GM19023 (cell line): Measurements from ENCODE around the gene TMPRSS11E.
"Not testable (repeated sequence)": the region's sequence is repeated elsewhere in the genome, so short reads cannot be mapped to it uniquely, and the experiment has no call there.

ENCODE experiments used
- ATAC-seq: cut with Tn5 transposase; IDR thresholded peaks from one replicate; pipeline ENCODE4 v1.9.1; 2021; ENCODE audit warnings: mild to moderate bottlenecking, moderate library complexity; ENCODE audit not compliant: unreplicated experiment

The TMPRSS11E gene

GRCh38 chr4:68447201-68447600 lies at the start of gene TMPRSS11E:
Gene TMPRSS11E, plus strand, starts transcription at chr4:68447463. Its CDS starts 50 bp downstream, at chr4:68447513.
- ATAC-seq: no peak

- ATAC-seq: no peak
Observed at GRCh38 chr4:68399306-68399705, 48.0 kb upstream of the TMPRSS11E start.

- no peak for ATAC-seq
Observed at GRCh38 chr4:68401231-68401630, 46.0 kb upstream of the TMPRSS11E start.

- no peak for ATAC-seq
Observed at GRCh38 chr4:68404153-68404552, 43.1 kb upstream of the TMPRSS11E start.

- not testable (repeated sequence) for ATAC-seq
Observed at GRCh38 chr4:68405718-68406478, 41.4 kb upstream of the TMPRSS11E start.

GRCh38 chr4:68406479-68406859 lies 40.8 kb upstream of the TMPRSS11E start:
- no peak for ATAC-seq

GRCh38 chr4:68407015-68407867 lies 40.0 kb upstream of the TMPRSS11E start:
- not testable (repeated sequence) for ATAC-seq

- ATAC-seq: no peak
Observed at GRCh38 chr4:68407868-68408190, 39.4 kb upstream of the TMPRSS11E start.

- no peak for ATAC-seq
Observed at GRCh38 chr4:68410149-68410548, 37.1 kb upstream of the TMPRSS11E start.

GRCh38 chr4:68410643-68411042 lies 36.6 kb upstream of the TMPRSS11E start:
- no peak for ATAC-seq

GRCh38 chr4:68412031-68412430 lies 35.2 kb upstream of the TMPRSS11E start:
- not testable (repeated sequence) for ATAC-seq

- no peak for ATAC-seq
Observed at GRCh38 chr4:68416591-68416990, 30.7 kb upstream of the TMPRSS11E start.

- ATAC-seq: no peak
Observed at GRCh38 chr4:68426516-68426915, 20.7 kb upstream of the TMPRSS11E start.

- ATAC-seq: no peak
Observed at GRCh38 chr4:68430337-68430736, 16.9 kb upstream of the TMPRSS11E start.

GRCh38 chr4:68432320-68432719 lies 14.9 kb upstream of the TMPRSS11E start:
- no peak for ATAC-seq

GRCh38 chr4:68433582-68433981 lies 13.7 kb upstream of the TMPRSS11E start:
- ATAC-seq: no peak

- no peak for ATAC-seq
Observed at GRCh38 chr4:68434277-68434676, 13.0 kb upstream of the TMPRSS11E start.

GRCh38 chr4:68434836-68435235 lies 12.4 kb upstream of the TMPRSS11E start:
- no peak for ATAC-seq

- no peak for ATAC-seq
Observed at GRCh38 chr4:68445111-68445510, 2.2 kb upstream of the TMPRSS11E start.

GRCh38 chr4:68451246-68452211 lies 4.3 kb downstream of the TMPRSS11E start:
- peak; percentile 54 for ATAC-seq

GRCh38 chr4:68460085-68460484 lies 12.8 kb downstream of the TMPRSS11E start:
- ATAC-seq: no peak
